SW480 (cell line): ENCODE data around the gene HECTD2.
"Not testable (repeated sequence)": the region's sequence is repeated elsewhere in the genome, so short reads cannot be mapped to it uniquely, and the experiment has no call there.

Experiments used
- DNase-seq: peaks from one replicate; pipeline ENCODE4 v3.0.0-alpha.2; 2016; ENCODE audit warnings: low spot score

Gene HECTD2

GRCh38 chr10:91412354-91413087 is 2.4 kb downstream of the HECTD2 start:
- no peak for DNase-seq

GRCh38 chr10:91415816-91416215 is 5.7 kb downstream of the HECTD2 start:
- peak; percentile 48 for DNase-seq

GRCh38 chr10:91416339-91416855 is 6.3 kb downstream of the HECTD2 start:
- DNase-seq = no peak

GRCh38 chr10:91418416-91418815 is 8.3 kb downstream of the HECTD2 start:
- DNase-seq = no peak

GRCh38 chr10:91420868-91421267 is 10.7 kb downstream of the HECTD2 start:
- no peak for DNase-seq

GRCh38 chr10:91422915-91423314 is 12.8 kb downstream of the HECTD2 start:
- no peak for DNase-seq

DNA sequence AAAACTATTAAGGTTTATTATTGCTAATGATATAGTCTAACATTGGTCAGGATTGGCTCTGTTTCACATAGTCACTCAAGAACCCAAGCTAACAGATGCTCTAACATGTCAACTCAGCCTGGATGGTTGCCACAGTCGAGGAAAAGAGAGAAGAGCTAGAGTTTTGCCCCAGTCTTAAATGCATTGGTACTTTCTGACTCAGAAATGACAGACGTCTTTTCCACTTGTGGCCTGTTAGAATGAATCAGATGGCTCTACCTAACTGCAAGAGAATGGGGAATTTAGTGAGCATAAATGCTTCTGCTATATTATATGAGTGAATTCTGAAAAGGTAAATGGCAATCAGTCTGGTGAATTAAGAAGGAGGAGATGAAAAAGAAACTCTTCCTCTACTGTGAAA is 13.9 kb downstream of the HECTD2 start:
- no peak for DNase-seq

DNA sequence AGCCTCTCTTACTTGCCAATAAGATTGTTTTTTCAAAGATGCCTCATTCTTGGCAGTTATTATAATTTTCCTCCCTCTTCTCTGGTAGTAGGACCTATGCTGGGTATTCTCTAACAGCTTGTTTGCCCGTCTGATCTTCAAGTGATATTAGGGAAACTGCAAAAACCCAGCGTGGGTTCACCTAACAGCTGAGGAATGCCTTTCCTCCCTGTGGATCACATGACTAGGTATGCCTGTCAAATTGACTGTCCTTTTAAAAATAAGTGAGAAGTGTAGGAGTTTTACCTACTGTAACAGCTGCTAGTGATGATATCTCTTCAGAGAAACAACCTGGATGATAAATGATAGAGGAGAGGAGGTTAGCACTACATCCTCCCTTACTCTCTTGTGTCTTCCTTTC is 22.0 kb downstream of the HECTD2 start:
- DNase-seq = no peak

GRCh38 chr10:91433620-91434019 is 23.5 kb downstream of the HECTD2 start:
- DNase-seq = no peak

DNA sequence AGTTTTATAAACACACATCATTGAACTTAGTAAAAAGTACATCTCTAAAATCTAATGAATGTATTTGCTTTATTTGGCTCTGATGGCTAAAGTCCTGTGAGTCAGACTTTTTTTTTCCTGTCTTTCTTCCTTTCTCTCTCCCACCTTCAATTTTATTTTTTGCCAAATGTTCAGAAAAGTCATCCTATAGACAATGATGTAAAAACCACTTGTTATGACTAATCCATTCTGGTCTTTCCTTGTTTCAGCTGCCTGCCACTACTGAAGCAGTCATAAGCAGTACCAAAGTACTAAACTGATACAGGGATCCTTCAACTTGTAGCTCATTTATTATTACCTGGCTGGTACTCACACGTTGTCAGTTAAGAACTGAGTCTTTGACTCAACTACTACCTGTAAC is 23.9 kb downstream of the HECTD2 start:
- DNase-seq = no peak

DNA sequence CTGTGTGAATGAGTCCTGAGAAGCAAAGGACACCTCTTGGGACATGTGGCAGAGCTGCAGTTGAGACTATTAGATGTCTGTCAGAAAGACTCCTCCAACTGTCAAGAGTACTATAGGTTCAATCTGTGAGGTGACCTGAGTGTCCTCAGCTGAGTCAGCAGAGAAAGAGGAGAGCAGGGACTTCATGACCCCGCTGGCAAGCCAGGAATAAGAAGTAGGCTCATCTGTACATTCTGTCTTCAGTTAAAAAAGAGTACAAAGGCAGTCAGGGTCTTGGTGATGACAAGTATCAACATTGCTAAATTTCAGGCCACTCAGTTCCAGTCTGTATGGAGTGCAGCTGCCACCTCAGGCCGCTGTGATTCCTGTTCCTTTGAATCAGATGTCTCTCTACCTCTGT is 25.1 kb downstream of the HECTD2 start:
- DNase-seq = no peak

DNA sequence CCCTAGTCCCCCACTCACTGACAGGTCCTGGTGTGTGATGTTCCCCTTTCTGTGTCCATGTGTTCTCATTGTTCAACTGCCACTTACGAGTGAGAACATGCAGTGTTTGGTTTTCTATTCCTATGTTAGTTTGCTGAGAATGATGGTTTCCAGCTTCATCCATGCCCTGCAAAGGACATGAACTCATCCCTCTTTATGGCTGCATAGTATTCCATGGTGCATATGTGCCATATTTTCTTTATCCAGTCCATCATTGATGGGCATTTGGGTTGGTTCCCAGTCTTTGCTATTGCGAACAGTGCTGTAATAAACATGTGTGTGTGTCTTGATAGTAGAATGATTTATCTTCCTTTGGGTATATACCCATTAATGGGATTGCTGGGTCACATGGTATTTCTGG is 28.1 kb downstream of the HECTD2 start:
- not testable (repeated sequence) for DNase-seq

DNA sequence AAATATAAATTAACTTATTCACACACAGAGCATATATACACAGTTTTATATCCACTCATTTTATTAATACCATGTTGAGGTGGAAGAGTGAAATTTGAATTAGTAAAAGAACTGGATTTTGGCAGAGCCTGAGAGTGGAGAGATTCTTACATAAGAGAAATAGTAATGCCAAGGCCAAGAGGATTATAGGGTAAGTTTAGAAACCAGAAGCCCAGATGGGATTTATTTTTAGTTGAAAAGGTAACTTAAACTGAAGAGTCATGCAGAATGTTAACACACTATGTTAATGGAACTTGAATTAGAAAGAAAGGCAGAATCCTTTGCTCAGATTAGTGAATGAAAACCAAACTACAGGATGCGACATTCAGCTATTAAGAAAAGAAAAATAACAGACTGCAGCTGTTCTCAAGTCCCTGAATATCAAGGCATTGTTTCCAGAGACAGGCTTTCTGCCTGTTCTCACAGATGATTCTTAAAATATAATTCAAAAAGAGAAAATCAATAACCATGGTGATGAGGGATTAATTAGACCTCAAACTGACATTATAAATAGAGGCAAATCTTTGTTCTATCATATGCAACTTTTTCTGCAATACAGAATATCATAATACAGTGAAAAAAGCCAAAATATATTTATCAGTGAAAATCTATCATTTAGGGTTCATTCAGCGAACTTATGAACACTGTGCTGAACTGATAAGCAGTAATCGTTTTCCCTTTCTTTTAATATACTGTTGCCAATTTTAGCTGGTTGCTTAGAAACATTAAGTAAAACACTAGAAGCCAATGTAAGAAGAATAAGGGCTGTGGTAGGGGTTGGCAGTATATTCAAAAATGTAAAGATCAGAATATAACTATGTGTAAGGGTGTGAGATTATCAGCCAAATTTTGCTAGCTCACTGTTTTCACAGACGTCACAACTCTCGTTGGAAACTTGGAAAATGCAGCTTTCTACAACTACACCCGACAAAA is 34.4 kb downstream of the HECTD2 start:
- no peak for DNase-seq

- DNase-seq = no peak
Observed at GRCh38 chr10:91452063-91452462, 41.9 kb downstream of the HECTD2 start.

DNA sequence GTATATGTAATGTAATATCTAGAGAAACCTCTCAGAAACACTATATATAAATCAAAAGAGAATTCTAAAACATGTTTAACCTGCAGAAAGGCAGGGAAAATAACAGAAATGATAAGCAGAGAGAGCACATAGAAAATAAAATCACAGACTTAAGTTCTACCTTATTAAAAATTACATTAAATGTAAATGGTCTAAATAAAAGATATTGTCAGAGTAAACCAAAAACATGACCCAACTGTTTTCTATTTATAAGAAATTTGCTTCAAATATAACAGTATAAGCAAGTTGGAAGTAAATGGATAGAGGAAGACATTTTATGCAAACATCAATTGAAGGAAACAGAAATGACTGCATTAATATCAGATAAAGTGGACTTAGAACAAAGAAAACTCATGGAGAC is 43.4 kb downstream of the HECTD2 start:
- no peak for DNase-seq

DNA sequence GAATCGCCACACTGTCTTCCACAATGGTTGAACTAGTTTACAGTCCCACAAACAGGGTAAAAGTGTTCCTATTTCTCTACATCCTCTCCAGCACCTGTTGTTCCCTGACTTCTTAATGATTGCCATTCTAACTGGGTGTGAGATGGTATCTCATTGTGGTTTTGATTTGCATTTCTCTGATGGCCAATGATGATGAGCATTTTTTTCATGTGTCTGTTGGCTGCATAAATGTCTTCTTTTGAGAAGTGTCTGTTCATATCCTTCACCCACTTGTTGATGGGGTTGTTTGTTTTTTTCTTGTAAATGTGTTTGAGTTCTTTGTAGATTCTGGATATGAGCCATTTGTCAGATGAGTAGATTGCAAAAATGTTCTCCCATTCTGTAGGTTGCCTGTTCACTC is 45.0 kb downstream of the HECTD2 start:
- DNase-seq = not testable (repeated sequence)

DNA sequence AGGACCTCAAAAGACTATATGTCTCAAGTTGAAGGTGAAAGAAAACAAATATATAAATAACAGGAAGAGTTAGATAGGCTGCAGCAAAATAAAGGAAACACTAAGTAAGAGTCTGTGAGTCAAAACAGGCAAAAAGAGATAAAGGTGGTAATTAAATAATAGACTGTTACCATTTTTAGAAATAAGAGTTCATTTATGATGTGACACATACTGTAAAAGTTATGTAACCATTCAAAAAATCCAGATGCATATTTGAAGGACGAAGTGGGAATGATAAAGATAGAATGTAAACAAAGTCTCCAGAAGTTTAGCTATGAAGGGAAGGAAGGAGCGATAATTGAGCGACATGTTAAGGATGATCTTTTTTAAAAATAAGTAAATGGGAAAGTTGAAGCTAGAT is 50.5 kb downstream of the HECTD2 start:
- DNase-seq = no peak

DNA sequence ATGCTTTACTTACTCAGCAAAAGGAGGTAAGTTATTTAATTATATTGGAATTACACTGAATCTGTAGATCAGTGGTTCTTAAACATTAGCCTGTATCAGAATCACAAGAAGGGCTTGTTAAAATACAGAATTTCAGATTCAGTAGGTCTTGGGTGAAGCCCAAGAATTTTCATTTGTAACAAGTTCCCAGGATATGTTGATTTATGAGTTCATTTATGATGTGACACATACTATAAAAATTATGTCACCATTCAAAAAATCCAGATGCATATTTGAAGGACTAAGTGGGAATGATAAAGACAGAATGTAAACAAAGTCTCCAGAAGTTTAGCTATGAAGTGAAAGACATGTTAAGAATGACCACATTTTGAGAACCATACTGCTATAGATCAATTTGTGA is 52.3 kb downstream of the HECTD2 start:
- no peak for DNase-seq

- DNase-seq = no peak
Observed at GRCh38 chr10:91464500-91464899, 54.4 kb downstream of the HECTD2 start.

GRCh38 chr10:91465261-91465660 is 55.1 kb downstream of the HECTD2 start:
- no peak for DNase-seq

GRCh38 chr10:91467114-91467513 is 57.0 kb downstream of the HECTD2 start:
- no peak for DNase-seq

DNA sequence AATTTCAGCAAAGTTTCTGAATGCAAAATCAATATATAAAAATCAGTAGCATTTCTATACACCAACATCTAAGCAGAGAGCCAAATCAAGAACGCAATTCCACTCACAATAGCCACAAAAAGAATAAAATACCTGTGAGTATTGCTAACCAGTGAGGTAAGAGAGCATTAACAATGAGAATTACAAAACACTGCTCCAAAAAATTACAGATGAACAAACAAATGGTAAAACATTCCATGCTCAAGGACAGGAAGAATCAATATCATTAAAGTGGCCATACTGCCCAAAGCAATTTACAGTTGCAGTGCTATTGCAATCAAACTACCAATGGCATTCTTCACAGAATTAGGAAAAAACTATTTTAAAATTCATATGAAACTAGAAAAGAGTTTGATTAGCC is 61.5 kb downstream of the HECTD2 start:
- no peak for DNase-seq

DNA sequence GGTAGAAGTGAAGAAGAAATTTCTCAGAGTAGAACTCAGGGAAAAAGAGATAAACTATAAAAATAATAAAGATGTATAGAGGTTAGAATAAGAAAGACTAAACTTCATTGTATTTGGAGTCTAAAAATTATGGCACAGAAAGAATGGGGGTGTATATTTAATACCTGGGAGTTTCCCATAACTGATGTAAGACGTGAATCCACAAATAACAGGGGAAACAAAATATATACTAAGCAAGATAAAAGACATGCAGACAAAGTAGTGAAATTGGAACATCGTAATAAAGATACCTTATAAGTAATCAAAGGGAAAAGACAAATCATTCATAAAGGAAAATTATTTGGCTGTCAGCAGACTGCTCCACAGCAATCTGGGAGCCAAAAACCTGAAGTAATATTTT is 62.8 kb downstream of the HECTD2 start:
- no peak for DNase-seq
